NCI-H2107 treated with DMSO at 0.1 percent for 48 hours (cell line): ENCODE measurements around the gene MESP1.
"Not testable (repeated sequence)": the region's sequence is repeated elsewhere in the genome, so short reads cannot be mapped to it uniquely, and the experiment has no call there.

ENCODE experiments used
- DNase-seq: peaks from one replicate; lab custom pipeline; 2025; ENCODE audit not compliant: unreplicated experiment; lab: John Stamatoyannopoulos, UW

The MESP1 gene

GRCh38 chr15:89750560-89751542 is at the start of gene MESP1:
Gene MESP1, minus strand, starts transcription at chr15:89751249. Its CDS starts 18 bp downstream, at chr15:89751231.
- DNase-seq = peak; percentile 50

- no peak for DNase-seq
Measured at GRCh38 chr15:89799918-89800498, 49.0 kb upstream of the MESP1 start.

DNA sequence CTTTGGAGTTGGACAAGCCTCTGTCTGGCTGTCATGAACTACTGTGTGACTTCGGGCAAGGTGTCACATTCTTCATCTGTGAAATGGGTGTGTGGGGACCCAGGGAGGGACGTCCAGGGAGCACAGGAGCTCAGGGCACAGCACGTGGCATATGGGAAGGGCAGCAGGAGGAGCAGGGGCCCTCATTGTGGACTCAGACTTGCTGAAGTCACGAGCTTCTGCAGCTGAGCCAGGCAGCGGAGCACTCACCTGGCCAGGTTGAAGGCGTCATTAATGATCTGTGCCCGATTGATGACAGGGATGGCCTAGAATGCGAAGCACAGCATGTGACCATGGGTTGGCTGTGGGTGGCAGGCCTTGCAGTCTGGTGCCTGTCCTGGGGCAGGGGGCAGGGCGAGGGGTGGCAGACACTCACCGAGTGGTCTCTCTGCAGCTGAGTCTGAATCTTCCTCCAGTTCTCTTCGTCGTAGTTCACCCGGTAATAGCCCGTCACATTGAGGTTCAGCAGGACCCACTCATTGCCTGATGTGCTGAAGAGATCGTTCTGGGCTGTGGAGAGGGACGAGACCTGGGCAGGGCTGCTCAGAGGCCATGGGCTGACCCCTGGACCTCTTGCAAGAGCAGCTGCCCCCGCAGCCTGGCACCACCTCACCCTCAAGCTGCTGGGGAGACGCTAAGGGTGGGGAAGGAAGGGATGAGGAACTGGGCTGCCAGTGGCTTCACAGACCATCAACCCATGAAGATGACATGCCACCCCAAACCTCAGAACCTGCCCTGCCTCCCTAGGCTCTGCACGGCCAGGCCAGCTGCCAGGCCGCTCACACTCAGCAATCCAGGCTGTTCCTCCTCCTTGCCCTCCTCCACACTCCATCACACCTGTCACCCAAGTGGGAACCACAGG is 48.2 kb upstream of the MESP1 start:
- no peak for DNase-seq

DNA sequence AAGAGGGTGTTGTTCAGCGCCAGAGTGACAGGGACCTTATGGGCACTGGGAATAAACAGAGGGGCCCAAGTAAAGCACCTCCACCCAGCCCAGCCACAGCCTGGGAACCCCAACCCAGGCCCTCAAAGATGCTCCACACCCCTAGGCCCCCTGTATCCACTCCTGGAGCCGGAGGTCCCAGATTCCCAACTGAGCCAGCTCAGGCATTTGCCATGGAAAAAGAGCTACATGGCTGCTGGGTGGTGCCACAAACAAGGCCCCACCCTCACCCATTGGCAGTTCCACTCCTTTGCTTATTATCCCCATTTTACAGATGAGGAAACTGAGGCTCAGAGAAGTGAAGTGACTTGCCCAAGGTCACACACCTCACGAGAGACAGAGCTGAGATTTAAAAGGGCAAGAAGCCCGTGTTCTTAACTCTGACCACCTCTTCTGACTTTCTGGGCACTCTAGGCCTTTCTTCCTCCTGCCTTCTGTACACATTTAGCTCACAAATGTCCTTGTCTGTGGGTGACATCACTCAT is 46.7 kb upstream of the MESP1 start:
- DNase-seq = no peak

- DNase-seq = no peak
Measured at GRCh38 chr15:89795996-89796395, 44.9 kb upstream of the MESP1 start.

DNA sequence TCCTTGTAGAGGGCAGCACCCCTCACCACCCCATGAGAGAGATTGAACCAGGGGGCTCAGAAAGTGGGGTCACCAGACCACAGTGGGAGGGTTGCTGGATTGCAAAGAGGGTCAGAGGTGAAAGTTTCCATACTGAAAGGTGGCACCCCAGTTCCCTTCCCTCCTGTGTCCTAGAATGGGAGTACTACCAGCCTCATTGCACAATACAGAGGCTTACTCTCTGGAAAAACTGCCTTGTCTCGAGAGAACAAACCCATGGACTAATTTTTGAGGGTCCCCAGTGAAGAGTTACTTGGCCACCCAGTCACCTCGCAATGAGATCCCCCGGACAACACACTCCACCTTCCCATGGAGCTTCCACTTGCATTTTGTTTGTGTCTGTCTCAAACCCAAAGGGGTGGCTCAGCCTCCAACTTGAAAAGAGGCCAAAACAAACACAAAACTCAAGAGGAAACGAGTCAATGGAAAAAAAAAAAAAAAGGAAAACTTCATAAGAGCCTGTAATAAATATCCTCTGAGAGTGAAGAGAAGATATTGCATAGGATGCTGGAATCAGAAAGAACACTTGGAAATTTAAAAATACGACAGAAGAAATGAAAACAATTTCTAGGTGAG is 43.7 kb upstream of the MESP1 start:
- DNase-seq = no peak

- DNase-seq = no peak
Measured at GRCh38 chr15:89792106-89792805, 41.2 kb upstream of the MESP1 start.

GRCh38 chr15:89790661-89791060 is 39.6 kb upstream of the MESP1 start:
- no peak for DNase-seq

- DNase-seq = no peak
Measured at GRCh38 chr15:89790206-89790605, 39.2 kb upstream of the MESP1 start.

- not testable (repeated sequence) for DNase-seq
Measured at GRCh38 chr15:89788585-89788984, 37.5 kb upstream of the MESP1 start.

DNA sequence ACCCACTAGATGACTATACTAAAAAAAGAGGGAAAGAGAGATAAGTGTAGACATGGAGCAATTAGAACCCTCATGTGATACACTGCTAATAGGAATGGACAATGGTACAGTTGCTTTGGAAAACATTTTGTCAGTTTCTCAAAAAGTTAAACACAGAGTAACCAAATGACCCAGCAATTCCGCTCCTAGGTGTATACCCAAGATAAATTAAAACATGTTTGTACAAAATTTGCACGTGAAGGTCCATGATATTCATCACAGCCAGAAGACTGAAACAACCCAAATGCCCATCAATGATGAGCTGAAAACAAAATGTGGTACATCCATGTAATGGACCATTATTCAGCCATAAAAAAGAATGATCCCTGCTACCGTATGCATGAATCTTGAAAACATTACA is 36.9 kb upstream of the MESP1 start:
- no peak for DNase-seq

DNA sequence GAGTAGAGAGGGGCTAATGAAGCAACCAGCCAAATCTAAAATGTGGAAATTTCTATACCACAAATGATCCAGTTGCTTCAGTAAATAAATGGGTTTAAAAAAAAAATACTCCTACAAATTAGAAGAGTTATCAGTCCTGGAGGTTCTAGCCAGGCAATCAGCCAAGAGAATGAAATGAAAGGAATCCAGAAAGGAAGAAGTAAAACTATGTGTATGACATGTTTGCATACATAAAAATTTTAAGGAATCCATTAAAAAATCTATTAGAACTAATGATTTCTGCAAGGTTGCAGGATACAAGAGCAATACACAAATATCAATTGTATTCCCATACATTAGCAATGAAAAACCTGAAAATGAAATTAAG is 34.7 kb upstream of the MESP1 start:
- DNase-seq = no peak

- no peak for DNase-seq
Measured at GRCh38 chr15:89785064-89785773, 34.2 kb upstream of the MESP1 start.

GRCh38 chr15:89784686-89784960 is 33.6 kb upstream of the MESP1 start:
- DNase-seq = peak; percentile 13

DNA sequence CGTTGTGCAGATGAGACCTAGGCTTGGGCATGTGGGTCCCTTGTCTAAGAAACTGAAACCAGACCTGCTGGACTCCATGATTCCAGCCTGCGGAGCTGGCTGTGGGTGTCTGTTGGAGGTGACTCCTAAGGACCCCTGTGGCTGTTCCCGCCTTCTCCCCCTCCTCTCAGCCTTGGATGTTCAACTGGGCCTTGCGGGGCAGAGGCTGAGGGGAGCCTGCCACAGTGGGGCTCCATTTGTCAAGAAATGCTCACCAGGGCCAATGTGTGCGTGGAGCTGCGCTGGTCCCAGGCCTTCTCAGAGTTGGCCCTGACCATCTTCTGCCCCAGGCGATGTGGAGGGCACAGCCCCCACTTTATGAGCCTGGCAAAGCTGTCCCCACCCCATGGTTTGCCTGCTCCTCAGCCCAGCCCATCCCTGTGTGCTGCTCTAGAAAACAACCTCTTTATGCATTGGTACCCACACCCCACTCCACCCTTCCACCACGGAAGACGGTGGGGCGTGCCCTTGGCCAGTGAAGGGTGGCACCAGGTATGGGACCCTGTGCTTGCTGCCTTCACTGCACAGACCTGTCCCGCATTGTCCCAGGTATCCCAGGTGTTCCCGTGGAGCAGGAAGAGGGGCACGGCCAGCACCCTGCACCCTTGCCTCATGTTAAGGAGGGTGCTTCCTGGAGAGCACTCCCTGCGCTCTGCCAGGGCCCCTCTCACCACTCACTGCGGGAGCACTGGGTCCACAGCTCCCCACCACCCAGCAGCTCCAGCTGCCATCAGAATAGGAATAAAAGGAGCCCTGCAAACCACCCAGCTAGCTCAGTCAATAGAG is 33.0 kb upstream of the MESP1 start:
- no peak for DNase-seq

- DNase-seq = no peak
Measured at GRCh38 chr15:89783111-89783860, 32.2 kb upstream of the MESP1 start.

- not testable (repeated sequence) for DNase-seq
Measured at GRCh38 chr15:89782619-89782950, 31.5 kb upstream of the MESP1 start.

- no peak for DNase-seq
Measured at GRCh38 chr15:89781891-89782618, 31.0 kb upstream of the MESP1 start.
